Right lobe of liver (tissue), 6 donors: ENCODE results near the gene HAND1. TPM values are rescaled to one million over a fixed set of nuclear protein-coding genes. Genes with fewer than 3 reads are reported as not detected.

Source experiments
- ATAC-seq, 4 donors: fragments of 200-7000 bp; cut with Tn5 transposase; one replicate each; pipeline ENCODE4 v1.9.1; 2020; ENCODE audit warnings: mild to moderate bottlenecking in 4 of 4, moderate library complexity in 4 of 4
- DNase-seq, 3 donors: peaks; one replicate each; pipeline ENCODE4 v3.0.0-alpha.2; 2020
- H3K27ac ChIP-seq, 3 donors: fragments of 200-600 bp; one replicate each; pipeline ENCODE4 v1.8.0; 2022
- H3K27me3 ChIP-seq, 2 donors: fragments of 200-600 bp; one replicate each; pipeline ENCODE4 v1.8.0; 2022
- H3K36me3 ChIP-seq, 4 donors: fragments of 200-600 bp; sonication (generic) in 1 of 4; one replicate each; pipeline versions ENCODE4 v1.5.1 to v1.8.0; 2017 to 2022; ENCODE audit warnings: control low read depth in 1 of 4
- H3K4me1 ChIP-seq, 4 donors: fragments of 200-600 bp; sonication (generic) in 1 of 4; one replicate each; pipeline versions ENCODE4 v1.5.1 to v1.8.0; 2017 to 2022; ENCODE audit warnings: control low read depth in 1 of 4
- H3K4me3 ChIP-seq, 3 donors: fragments of 200-600 bp; one replicate each; pipeline ENCODE4 v1.8.0; 2022
- H3K9me3 ChIP-seq, 4 donors: fragments of 200-600 bp; sonication (generic) in 1 of 4; one replicate each; pipeline versions ENCODE4 v1.5.1 to v1.8.0; 2017 to 2022; ENCODE audit warnings: control low read depth in 1 of 4
- POLR2A ChIP-seq: fragments of 450-650 bp; IDR thresholded peaks from one replicate; pipeline ENCODE4 v1.6.1; 2017; ENCODE audit warnings: antibody characterized with exemption, mild to moderate bottlenecking
- WGBS: methylation state at CpG from one replicate; pipeline ENCODE4 v1.1.6; 2018; ENCODE audit warnings: low coverage, low lambda C conversion rate; ENCODE audit not compliant: insufficient coverage; ENCODE audit errors: missing lambda C conversion rate; 5-methylcytosine and 5-hydroxymethylcytosine counted together
- intact Hi-C, 2 donors: fragments of 100-400 bp; cut with DNase I; formaldehyde crosslinking; loops; one replicate each; pipeline versions ENCODE4 v1.11.2 to v1.14.1; 2022
- total RNA-seq, 6 experiments: library from RNA; depleted of rRNA in 2 of 6; stranded (reverse); fragments of >200 nt in 2 of 6; fragmentation: NEBNext Ultra II Directional in 3 of 6; extraction: Animal tissue kit (Norgen Biotek cat#: 25700) in 3 of 6; gene quantifications; one replicate each; pipeline versions ENCODE4 v1.1.0 to v1.2.4, GENCODE V29; 2016 to 2023
- TF ChIP-seq, protein P1 (sequence below), 4 donors: fragments of 200-600 bp in 3 of 4; fragments of 450-650 bp in 1 of 4; IDR thresholded peaks; one replicate each; pipeline versions ENCODE4 v1.5.1 to v1.8.0; 2016 to 2022; ENCODE audit warnings: antibody characterized with exemption in 4 of 4, mild to moderate bottlenecking in 2 of 4
- donor health status: DM: no; HTN: yes; CAD: no.
- donor health status: DM: no; HTN: no; CAD: no.
- donor health status: DM: no; HTN: no; CAD: no.
- donor health status: DM: no; HTN: yes; CAD: no.
- donor health status: DM: no; HTN: yes; CAD: no.

Gene HAND1
- total RNA-seq, 6 experiments from 2014 or later: not detected

DNA sequence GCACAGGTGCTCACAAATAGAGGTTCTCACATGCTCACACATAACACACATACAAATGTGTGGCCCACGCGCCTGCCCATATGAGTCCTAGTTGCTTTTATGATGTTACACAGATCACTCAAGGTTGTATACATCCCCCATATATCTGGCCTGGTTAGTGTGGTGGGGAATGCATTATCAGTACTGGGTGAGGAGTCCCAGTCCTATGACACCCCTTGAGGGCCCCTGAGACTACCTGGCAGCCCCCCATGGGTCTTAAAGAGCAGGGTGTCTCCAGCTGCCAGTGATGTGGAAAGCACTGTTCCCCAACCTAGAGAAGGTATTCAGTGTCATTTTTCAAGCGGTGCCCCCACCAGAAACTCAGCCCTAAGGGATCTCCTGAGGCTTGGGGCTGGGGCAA is 2.8 kb upstream of the HAND1 start:
- intact Hi-C loops: no loop called here
- H3K9me3 ChIP-seq: no peaks in the 10 kb centered on the region
- peaks cover 29 to 63% of the 10 kb centered on the region in 2 donors for H3K27me3 ChIP-seq
- H3K4me1 ChIP-seq: peaks cover 0 to 6% (median 0%) of the 10 kb centered on the region in 4 donors
- TF ChIP-seq POLR2A: no peak
- TF ChIP-seq, protein P1, sequence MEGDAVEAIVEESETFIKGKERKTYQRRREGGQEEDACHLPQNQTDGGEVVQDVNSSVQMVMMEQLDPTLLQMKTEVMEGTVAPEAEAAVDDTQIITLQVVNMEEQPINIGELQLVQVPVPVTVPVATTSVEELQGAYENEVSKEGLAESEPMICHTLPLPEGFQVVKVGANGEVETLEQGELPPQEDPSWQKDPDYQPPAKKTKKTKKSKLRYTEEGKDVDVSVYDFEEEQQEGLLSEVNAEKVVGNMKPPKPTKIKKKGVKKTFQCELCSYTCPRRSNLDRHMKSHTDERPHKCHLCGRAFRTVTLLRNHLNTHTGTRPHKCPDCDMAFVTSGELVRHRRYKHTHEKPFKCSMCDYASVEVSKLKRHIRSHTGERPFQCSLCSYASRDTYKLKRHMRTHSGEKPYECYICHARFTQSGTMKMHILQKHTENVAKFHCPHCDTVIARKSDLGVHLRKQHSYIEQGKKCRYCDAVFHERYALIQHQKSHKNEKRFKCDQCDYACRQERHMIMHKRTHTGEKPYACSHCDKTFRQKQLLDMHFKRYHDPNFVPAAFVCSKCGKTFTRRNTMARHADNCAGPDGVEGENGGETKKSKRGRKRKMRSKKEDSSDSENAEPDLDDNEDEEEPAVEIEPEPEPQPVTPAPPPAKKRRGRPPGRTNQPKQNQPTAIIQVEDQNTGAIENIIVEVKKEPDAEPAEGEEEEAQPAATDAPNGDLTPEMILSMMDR (IDR thresholded peaks at IDR 0.05): no peak
- no peaks in the 10 kb centered on the region for H3K36me3 ChIP-seq
- no peak for DNase-seq
- ATAC-seq: no peak
- no peak overlapping the region for H3K4me3 ChIP-seq
- WGBS: 9% methylated on average over 3 of the region's 3 CpGs
- no peak overlapping the region for H3K27ac ChIP-seq

DNA sequence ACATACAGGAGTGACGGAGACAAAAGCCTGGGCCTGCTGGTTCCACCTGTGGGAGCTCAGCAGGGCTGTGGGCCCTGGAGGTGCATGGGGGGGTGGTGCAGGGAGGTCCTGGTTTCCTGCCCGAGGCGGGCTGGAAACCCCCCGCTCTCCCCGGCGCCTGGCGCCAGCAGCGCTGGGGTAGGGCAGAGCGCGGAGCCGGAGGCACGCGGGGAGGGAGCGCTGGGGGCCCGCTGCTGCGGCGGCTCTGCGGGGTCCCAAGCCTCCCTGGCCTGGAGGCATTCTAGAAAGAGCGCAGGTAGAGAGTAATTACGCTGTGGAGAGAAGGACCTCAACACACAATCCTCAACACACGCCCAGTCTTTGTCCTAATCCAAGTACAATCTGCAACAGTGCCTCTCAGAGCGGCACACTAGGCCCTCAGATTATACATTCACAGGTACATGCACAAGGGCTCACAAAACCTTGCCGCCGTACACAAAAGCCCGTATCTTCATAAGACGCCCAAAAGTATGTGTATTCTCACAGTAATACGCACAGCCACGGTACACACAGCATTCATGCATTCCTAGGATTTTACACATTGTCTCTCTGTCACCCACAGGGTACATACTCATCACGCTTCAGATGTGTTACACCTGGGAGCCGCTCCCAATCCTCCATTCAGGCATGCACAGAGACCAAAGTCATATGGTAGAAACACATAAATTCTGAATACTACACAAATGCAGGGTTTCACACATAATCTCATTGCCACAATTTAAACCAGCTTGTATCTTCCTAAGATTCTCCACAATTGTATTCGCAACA is 2.1 kb upstream of the HAND1 start:
- H3K4me1 ChIP-seq: peaks cover 0 to 12% (median 0%) of the 10 kb centered on the region in 4 donors
- intact Hi-C loops: loop anchor here in 1 of 2 donors (10.0 kb wide), 1 partner anchor 145 kb away; no protein-coding TSS in a partner anchor
- no peaks in the 10 kb centered on the region for H3K9me3 ChIP-seq
- no peaks in the 10 kb centered on the region for H3K36me3 ChIP-seq
- no peak for ATAC-seq
- DNase-seq: no peak
- TF ChIP-seq, protein P1 (IDR thresholded peaks at IDR 0.05): no peak
- TF ChIP-seq POLR2A: no peak
- peaks cover 36 to 70% of the 10 kb centered on the region in 2 donors for H3K27me3 ChIP-seq
- 13% methylated on average over 16 of the region's 31 CpGs for WGBS
- H3K4me3 ChIP-seq: no peak overlapping the region
- H3K27ac ChIP-seq: no peak overlapping the region

DNA sequence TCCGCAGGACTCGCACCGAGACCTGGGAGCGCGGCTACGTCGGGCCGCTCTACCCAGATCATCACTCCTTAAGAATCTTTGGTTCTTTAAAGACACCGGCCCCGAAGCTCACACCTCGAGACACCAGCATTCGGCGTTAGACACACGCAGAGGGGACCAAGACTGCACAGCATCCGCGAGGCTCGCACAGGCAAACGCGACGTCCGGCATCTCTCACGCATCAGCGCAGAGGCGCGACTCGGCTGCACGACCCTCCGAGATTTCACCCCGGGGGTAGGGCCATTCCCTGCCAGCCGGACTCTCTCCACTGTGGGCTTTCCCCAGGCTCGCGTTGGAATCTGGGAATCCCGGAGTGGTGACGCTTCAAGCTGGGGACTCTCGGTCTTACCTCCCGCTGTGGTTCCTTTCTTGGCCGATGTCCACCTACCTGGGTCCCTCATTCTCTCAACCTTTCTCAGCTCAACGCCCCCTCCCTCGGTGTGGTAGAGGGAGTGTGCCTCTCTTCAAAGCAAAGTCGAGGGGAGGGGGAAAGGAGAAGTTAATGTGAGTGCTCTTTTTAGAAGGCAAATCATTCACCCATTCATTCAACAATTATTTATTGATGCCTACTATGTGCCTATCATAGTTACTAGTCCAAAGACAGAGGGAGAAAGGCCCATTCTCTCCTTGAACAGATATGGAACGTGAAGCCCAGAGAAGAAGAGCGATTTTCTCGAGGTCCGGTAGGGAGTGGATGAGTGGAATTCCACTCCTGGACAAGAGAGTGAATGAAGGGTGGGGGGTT is 1.3 kb upstream of the HAND1 start:
- H3K36me3 ChIP-seq: no peaks in the 10 kb centered on the region
- intact Hi-C loops: loop anchor here in 1 of 2 donors (10.0 kb wide), 1 partner anchor 145 kb away; no protein-coding TSS in a partner anchor
- no peaks in the 10 kb centered on the region for H3K9me3 ChIP-seq
- H3K27me3 ChIP-seq: peaks cover 39 to 76% of the 10 kb centered on the region in 2 donors
- no peak overlapping the region for H3K4me3 ChIP-seq
- ATAC-seq: no peak
- TF ChIP-seq, protein P1 (IDR thresholded peaks at IDR 0.05): no peak
- no peak for TF ChIP-seq POLR2A
- no peak overlapping the region for H3K27ac ChIP-seq
- DNase-seq: no peak
- WGBS: 1% methylated on average over 19 of the region's 44 CpGs
- peaks cover 0 to 12% (median 0%) of the 10 kb centered on the region in 4 donors for H3K4me1 ChIP-seq

DNA sequence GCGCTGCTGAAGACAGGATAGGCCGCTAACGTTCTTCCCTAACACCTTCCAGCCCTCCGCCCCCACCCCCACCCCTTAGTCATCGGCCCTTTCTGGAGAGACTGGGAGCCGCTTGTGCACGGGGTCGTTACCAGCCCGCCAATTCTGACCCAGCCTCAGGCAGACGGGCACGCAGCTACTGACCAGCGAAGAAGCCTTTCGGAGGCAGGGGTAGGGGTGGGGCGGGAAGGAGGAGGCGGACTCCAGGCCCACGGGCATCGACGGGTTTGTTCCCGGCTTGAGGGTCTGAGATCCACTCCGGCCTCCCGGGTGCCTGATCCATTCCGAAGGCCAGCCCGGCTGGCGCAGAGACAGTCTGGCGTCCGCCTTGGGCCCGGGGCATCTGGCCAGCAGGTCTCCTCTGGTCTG is 729 bp upstream of the HAND1 start:
- no peak for DNase-seq
- no peak overlapping the region for H3K4me3 ChIP-seq

More for the DNA sequence above, 729 bp upstream of the HAND1 start:
- H3K9me3 ChIP-seq: no peaks in the 10 kb centered on the region
- intact Hi-C loops: loop anchor here in 1 of 2 donors (10.0 kb wide), 1 partner anchor 146 kb away; no protein-coding TSS in a partner anchor
- H3K27me3 ChIP-seq: peaks cover 45 to 77% of the 10 kb centered on the region in 2 donors
- no peak for TF ChIP-seq POLR2A
- TF ChIP-seq, protein P1 (IDR thresholded peaks at IDR 0.05): no peak
- no peaks in the 10 kb centered on the region for H3K36me3 ChIP-seq
- ATAC-seq: no peak
- H3K27ac ChIP-seq: no peak overlapping the region
- 29% methylated on average over 8 of the region's 27 CpGs for WGBS
- peaks cover 0 to 15% (median 0%) of the 10 kb centered on the region in 4 donors for H3K4me1 ChIP-seq
